Activated naive CD4-positive, alpha-beta T cell treated with anti-CD3 and anti-CD28 coated beads for 36 hours (primary cell): ENCODE data around the gene KCNQ1. TPM values are rescaled to one million over a fixed set of nuclear protein-coding genes. Genes with fewer than 3 reads are reported as not detected.
"Not testable (repeated sequence)": the region's sequence is repeated elsewhere in the genome, so short reads cannot be mapped to it uniquely, and the experiment has no call there.

Source experiments
- CTCF ChIA-PET: fragments of 350-600 bp; sonication (Branson Sonifier 250); formaldehyde crosslinking; loops from one replicate; lab custom pipeline; 2021; ENCODE audit warnings: antibody characterized with exemption; lab: Charles Lee
- DNase-seq: peaks from one replicate; pipeline ENCODE4 v3.0.0-alpha.2; 2020
- H3K27ac Mint-ChIP-seq: one replicate; pipeline ENCODE4 v1.8.0; 2021; ENCODE audit warnings: mild to moderate bottlenecking, mixed read lengths
- H3K27me3 Mint-ChIP-seq: one replicate; pipeline ENCODE4 v1.8.0; 2021; ENCODE audit warnings: low read depth, mixed read lengths
- H3K36me3 Mint-ChIP-seq: one replicate; pipeline ENCODE4 v1.8.0; 2021; ENCODE audit warnings: low read depth, mixed read lengths
- H3K4me1 Mint-ChIP-seq: one replicate; pipeline ENCODE4 v1.8.0; 2021; ENCODE audit warnings: low read depth, mixed read lengths
- H3K4me3 Mint-ChIP-seq: one replicate; pipeline ENCODE4 v1.8.0; 2021; ENCODE audit warnings: mild to moderate bottlenecking, moderate library complexity, mixed read lengths
- H3K9me3 Mint-ChIP-seq: one replicate; pipeline ENCODE4 v1.8.0; 2021; ENCODE audit warnings: mixed read lengths
- intact Hi-C: fragments of 100-400 bp; cut with micrococcal nuclease; formaldehyde crosslinking; loops from one replicate; pipeline ENCODE4 v1.15.1; 2023
- total RNA-seq, 2 experiments: library from RNA; stranded (reverse); gene quantifications; one replicate each; pipeline ENCODE4 v1.2.3, GENCODE V29; 2021

The KCNQ1 gene
- total RNA-seq, 2 experiments from 2014 or later: 10.6 to 10.8 TPM

GRCh38 chr11:2631161-2631560 lies 186.4 kb downstream of the KCNQ1 start:
- intact Hi-C loops: no loop called here
- DNase-seq: no peak
- Mint-ChIP-seq H3K27ac (no peak overlapping the region), H3K4me3 (no peak overlapping the region), H3K9me3 (peaks cover 45% of the 10 kb centered on the region), H3K4me1 (no peaks in the 10 kb centered on the region), H3K27me3 (no peaks in the 10 kb centered on the region), H3K36me3 (peaks cover 69% of the 10 kb centered on the region)
- CTCF ChIA-PET: interaction anchor here (0.6 kb wide), 1 partner anchor 184 kb away, joined by 3 read pairs; no protein-coding TSS in a partner anchor

GRCh38 chr11:2639763-2640162 lies 195.0 kb downstream of the KCNQ1 start:
- DNase-seq, H3K27ac Mint-ChIP-seq, H3K27me3 Mint-ChIP-seq, H3K4me1 Mint-ChIP-seq, intact Hi-C loops, H3K4me3 Mint-ChIP-seq, CTCF ChIA-PET: not testable (repeated sequence)
- Mint-ChIP-seq H3K9me3 (peaks cover 66% of the 10 kb centered on the region), H3K36me3 (peaks cover 72% of the 10 kb centered on the region)

GRCh38 chr11:2641623-2642022 lies 196.8 kb downstream of the KCNQ1 start:
- CTCF ChIA-PET: interaction anchor here (0.6 kb wide), 2 partner anchors 13 to 470 kb away, joined by 3 to 5 read pairs; no protein-coding TSS in a partner anchor
- no peak for DNase-seq
- Mint-ChIP-seq H3K4me1 (no peaks in the 10 kb centered on the region), H3K27ac (no peak overlapping the region), H3K36me3 (peaks cover 66% of the 10 kb centered on the region), H3K9me3 (peaks cover 62% of the 10 kb centered on the region), H3K27me3 (no peaks in the 10 kb centered on the region), H3K4me3 (no peak overlapping the region)
- intact Hi-C loops: no loop called here

- peaks cover 53% of the 10 kb centered on the region for H3K9me3 Mint-ChIP-seq
- no peak for DNase-seq
- CTCF ChIA-PET: no interaction called here
- H3K4me1 Mint-ChIP-seq: no peaks in the 10 kb centered on the region
- H3K36me3 Mint-ChIP-seq: peaks cover 60% of the 10 kb centered on the region
- H3K27me3 Mint-ChIP-seq: no peaks in the 10 kb centered on the region
- intact Hi-C loops: no loop called here
- H3K4me3 Mint-ChIP-seq: no peak overlapping the region
- no peak overlapping the region for H3K27ac Mint-ChIP-seq
Observed at GRCh38 chr11:2643746-2644145, 198.9 kb downstream of the KCNQ1 start.

- Mint-ChIP-seq H3K4me3 (no peak overlapping the region), H3K27me3 (no peaks in the 10 kb centered on the region), H3K27ac (no peak overlapping the region), H3K4me1 (no peaks in the 10 kb centered on the region), H3K9me3 (peaks cover 53% of the 10 kb centered on the region), H3K36me3 (peaks cover 60% of the 10 kb centered on the region)
- CTCF ChIA-PET: no interaction called here
- intact Hi-C loops: no loop called here
- DNase-seq: no peak
Observed at GRCh38 chr11:2644844-2645778, 200.3 kb downstream of the KCNQ1 start.

GRCh38 chr11:2645779-2646118 lies 200.9 kb downstream of the KCNQ1 start:
- Mint-ChIP-seq H3K4me1 (no peaks in the 10 kb centered on the region), H3K36me3 (peaks cover 59% of the 10 kb centered on the region), H3K9me3 (peaks cover 53% of the 10 kb centered on the region), H3K27me3 (no peaks in the 10 kb centered on the region), H3K4me3 (no peak overlapping the region), H3K27ac (no peak overlapping the region)
- DNase-seq: no peak
- CTCF ChIA-PET: no interaction called here
- intact Hi-C loops: no loop called here

- no peak for DNase-seq
- no peaks in the 10 kb centered on the region for H3K27me3 Mint-ChIP-seq
- no peaks in the 10 kb centered on the region for H3K4me1 Mint-ChIP-seq
- no peak overlapping the region for H3K27ac Mint-ChIP-seq
- CTCF ChIA-PET: no interaction called here
- peaks cover 52% of the 10 kb centered on the region for H3K36me3 Mint-ChIP-seq
- intact Hi-C loops: no loop called here
- H3K9me3 Mint-ChIP-seq: peaks cover 52% of the 10 kb centered on the region
- H3K4me3 Mint-ChIP-seq: no peak overlapping the region
Observed at GRCh38 chr11:2647167-2647566, 202.4 kb downstream of the KCNQ1 start.

GRCh38 chr11:2647953-2648352 lies 203.1 kb downstream of the KCNQ1 start:
- no peaks in the 10 kb centered on the region for H3K27me3 Mint-ChIP-seq
- H3K4me3 Mint-ChIP-seq: no peak overlapping the region
- H3K27ac Mint-ChIP-seq: no peak overlapping the region
- intact Hi-C loops: no loop called here
- no peak for DNase-seq
- CTCF ChIA-PET: no interaction called here
- peaks cover 49% of the 10 kb centered on the region for H3K9me3 Mint-ChIP-seq
- H3K4me1 Mint-ChIP-seq: no peaks in the 10 kb centered on the region
- peaks cover 46% of the 10 kb centered on the region for H3K36me3 Mint-ChIP-seq

- Mint-ChIP-seq H3K4me1 (no peaks in the 10 kb centered on the region), H3K27me3 (no peaks in the 10 kb centered on the region), H3K9me3 (peaks cover 36% of the 10 kb centered on the region), H3K4me3 (no peak overlapping the region), H3K36me3 (peaks cover 33% of the 10 kb centered on the region), H3K27ac (no peak overlapping the region)
- DNase-seq: no peak
- intact Hi-C loops: no loop called here
- CTCF ChIA-PET: no interaction called here
Observed at GRCh38 chr11:2649400-2649799, 204.6 kb downstream of the KCNQ1 start.

GRCh38 chr11:2649848-2650247 lies 205.0 kb downstream of the KCNQ1 start:
- DNase-seq: no peak
- intact Hi-C loops: no loop called here
- no peak overlapping the region for H3K4me3 Mint-ChIP-seq
- H3K27me3 Mint-ChIP-seq: no peaks in the 10 kb centered on the region
- peaks cover 33% of the 10 kb centered on the region for H3K9me3 Mint-ChIP-seq
- CTCF ChIA-PET: no interaction called here
- no peaks in the 10 kb centered on the region for H3K4me1 Mint-ChIP-seq
- H3K27ac Mint-ChIP-seq: no peak overlapping the region
- H3K36me3 Mint-ChIP-seq: peaks cover 31% of the 10 kb centered on the region

GRCh38 chr11:2650343-2650867 lies 205.6 kb downstream of the KCNQ1 start:
- peaks cover 32% of the 10 kb centered on the region for H3K9me3 Mint-ChIP-seq
- CTCF ChIA-PET: no interaction called here
- H3K27me3 Mint-ChIP-seq: no peaks in the 10 kb centered on the region
- DNase-seq: no peak
- intact Hi-C loops: no loop called here
- no peaks in the 10 kb centered on the region for H3K4me1 Mint-ChIP-seq
- no peak overlapping the region for H3K4me3 Mint-ChIP-seq
- H3K36me3 Mint-ChIP-seq: peaks cover 31% of the 10 kb centered on the region
- H3K27ac Mint-ChIP-seq: no peak overlapping the region

- peaks cover 29% of the 10 kb centered on the region for H3K9me3 Mint-ChIP-seq
- CTCF ChIA-PET: no interaction called here
Observed at GRCh38 chr11:2651054-2651617, 206.3 kb downstream of the KCNQ1 start.

More at GRCh38 chr11:2651054-2651617, 206.3 kb downstream of the KCNQ1 start:
- no peaks in the 10 kb centered on the region for H3K27me3 Mint-ChIP-seq
- H3K4me3 Mint-ChIP-seq: no peak overlapping the region
- peaks cover 31% of the 10 kb centered on the region for H3K36me3 Mint-ChIP-seq
- intact Hi-C loops: no loop called here
- no peaks in the 10 kb centered on the region for H3K4me1 Mint-ChIP-seq
- H3K27ac Mint-ChIP-seq: no peak overlapping the region
- no peak for DNase-seq
